Nucleus accumbens (tissue), 56 donors: Measurements from ENCODE around the gene HOMER3.
"Not testable (repeated sequence)": the region's sequence is repeated elsewhere in the genome, so short reads cannot be mapped to it uniquely, and the experiment has no call there.

Experiments
- DNase-seq, 56 donors: peaks; one replicate each; lab custom pipeline; 2025; lab: John Stamatoyannopoulos, UW

HOMER3 gene

DNA sequence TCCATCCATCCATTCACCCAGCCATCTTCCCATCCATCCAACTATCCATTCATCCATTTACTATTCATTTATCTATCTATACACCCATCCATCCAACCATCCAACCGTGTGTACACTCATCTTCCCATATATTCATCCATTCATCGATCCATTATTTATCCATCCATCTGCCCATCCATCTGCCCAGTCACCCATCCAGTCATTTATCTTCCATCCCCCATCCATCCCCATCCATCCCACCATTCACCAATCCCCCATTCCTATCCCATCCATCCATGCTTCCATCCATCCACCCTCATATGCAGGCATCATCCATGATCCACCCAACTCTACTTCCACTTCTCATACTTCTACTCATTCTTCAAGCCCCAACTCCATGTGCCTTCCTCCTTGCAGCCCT lies 14.0 kb upstream of the HOMER3 start:
- DNase-seq, result no peak

DNA sequence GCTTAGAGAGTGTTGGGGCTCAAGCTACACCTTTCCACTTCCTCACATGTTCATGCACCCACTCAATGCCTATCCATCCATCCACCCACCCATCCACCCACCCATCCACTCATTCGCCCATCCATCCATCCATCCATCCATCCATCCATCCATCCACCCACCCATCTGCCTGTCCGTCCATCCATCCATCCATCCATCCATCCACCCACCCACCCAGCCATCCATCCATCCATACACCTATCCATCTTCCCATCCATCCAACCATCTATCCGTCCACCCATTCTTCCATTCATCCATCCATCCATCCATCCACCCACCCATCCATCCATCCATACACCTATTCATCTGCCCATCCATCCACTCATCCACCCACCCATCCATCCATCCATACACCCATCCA lies 13.1 kb upstream of the HOMER3 start:
- DNase-seq, result no peak

DNA sequence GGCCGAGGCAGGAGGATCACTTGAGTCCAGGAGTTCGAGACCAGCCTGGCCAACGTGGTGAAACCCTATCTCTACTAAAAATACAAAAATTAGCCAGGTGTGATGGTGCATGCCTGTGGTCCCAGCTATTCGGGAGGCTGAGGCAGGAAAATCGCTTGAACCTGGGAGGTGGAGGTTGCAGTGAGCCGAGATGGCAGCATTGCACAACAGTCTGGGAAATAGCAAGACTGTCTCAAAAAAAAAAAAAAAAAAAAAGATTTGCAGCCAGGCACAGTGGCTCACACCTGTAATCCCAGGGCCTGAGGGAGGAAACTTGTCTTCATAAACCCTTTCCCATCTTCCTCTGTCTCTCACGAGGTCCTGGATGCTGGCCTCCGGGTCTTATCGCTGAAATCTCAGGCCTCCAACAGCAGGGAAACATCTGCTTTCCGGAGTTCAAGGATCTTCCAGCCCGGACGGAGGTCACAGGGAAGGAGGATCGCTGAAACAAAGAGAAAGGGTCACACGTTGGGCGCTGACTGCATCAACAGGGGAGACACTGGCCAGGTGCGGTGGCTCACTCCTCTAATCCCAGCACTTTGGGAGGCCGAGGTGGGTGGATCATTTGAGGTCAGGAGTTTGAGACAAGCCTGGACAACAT lies 11.5 kb upstream of the HOMER3 start:
- DNase-seq, result not testable (repeated sequence)

DNA sequence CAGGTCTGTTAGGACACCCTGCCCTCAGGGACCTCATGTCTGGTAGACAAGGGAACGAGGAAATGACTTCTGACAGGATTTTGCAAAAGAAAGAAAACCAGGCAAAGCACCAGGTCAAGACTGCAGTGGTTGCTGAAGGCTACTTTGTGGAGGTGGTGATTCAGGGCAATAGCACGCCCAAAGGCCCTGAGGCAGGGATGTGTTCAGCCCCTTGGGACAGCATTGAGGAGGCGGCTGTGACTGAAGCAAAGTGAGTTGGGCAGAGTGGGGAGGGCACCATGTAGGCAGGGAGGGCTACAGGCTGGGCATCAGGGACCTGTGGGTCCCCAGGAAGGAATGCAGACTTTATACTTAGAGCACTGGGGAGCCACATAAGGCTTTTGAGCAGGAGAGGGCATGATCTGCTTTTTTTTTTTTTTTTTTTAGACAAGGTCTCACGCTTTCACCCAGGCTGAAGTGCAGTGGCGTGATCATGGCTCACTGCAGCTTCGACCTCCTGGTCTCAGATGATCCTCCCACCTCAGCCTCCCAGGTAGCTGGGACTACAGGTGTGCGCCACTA lies 10.8 kb upstream of the HOMER3 start:
- no peak for DNase-seq

DNA sequence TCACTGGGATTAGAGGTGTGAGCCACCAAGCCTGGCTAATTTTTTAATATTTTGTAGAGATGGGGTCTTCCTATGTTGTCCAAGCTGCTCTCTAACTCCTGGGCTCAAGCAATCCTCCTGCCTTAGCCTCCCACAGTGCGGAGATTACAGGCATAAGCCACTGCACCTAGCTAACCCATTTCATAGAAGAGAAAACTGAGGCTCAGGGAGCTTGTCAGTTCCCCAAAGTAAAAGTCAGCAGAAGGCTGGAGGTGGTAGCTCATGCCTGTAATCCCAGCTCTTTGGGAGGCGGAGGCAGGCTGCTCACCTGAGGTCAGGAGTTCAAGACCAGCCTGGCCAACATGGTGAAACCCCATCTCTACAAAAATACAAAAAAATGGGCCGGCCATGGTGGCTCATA lies 8.8 kb upstream of the HOMER3 start:
- DNase-seq, result no peak

DNA sequence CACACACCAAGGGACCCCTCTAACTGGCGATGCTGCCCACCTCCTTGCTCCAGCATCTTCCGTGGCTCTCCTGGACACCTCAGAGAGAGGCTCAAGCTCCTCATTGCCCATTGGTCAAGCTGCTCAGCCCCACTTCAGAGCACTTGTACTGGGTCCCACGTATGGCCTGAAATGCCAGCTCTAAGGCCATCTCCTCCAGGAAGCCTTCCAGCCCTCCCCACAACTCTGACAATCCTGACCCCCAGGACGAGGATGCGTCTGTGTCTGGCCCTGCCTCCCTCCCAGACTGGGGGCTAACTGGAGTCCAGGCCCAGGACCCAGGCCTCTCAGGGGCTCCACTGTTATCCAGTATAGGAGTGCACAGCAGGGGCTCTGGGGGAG lies 7.9 kb upstream of the HOMER3 start:
- DNase-seq, result no peak

DNA sequence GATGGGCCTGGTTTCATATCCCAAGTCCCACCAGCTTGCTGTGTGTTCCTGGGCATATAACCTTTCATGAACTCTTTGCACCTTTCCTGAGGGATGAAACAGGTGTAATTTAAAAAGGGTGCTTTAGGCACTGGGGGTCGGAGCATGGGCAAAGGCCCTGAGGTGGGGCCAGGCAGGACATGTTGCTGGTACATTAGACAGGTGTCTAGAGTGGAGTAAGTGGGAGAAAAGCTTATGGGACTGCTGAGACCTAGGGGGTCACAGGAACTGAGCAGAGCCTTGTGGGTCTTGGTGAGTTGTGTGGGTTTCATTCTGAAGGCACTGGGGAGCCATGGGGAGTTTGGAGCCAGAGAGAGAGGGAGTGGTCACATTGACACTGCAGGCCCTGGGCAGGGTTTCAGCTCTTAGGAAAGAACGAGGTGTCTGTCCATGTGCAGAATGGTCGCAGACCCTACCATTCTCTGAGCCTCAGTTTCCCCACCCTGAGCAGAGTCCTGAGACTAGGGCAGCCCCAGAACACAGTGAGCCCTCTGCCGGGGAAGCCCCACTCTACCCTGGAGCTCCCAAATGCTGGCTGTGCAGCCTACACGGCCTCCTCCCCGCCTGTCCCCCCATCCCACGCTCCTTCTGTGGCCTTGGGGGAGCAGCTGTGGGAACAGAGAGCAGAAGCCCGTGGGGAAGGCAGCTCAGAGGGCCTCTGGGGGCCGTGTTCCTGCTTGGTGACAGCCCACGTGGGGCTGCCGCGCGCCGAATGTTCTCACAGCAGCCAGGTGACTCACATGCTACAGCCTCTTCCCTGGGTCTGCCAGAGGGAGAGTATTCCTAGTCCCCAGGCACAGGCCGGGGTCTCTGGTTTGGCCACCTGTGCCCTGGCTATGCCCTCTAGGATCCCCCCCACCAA lies 7.3 kb upstream of the HOMER3 start:
- peak in 11 of 56 donors; percentile 3 to 38 (median 16) for DNase-seq

DNA sequence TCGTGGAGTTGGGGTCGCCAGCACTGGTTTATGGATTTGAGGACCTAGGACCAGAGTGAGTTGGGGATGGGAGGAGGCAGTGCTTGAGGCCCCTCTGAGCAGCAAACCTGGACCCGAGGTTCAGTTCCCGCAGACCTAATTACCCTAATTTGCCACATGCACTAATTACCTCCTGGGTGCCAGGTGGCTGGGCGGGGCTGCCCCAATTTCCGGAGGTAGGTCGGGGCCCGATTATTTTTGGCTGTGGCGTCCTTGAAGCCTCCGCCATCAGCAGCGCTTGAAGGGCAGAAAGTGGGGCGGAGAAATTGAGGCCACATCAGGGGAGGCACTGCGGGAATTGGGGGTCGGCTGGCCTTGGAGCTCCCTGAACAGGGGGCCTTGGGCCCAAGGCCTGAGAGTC lies 5.9 kb upstream of the HOMER3 start:
- no peak for DNase-seq

DNA sequence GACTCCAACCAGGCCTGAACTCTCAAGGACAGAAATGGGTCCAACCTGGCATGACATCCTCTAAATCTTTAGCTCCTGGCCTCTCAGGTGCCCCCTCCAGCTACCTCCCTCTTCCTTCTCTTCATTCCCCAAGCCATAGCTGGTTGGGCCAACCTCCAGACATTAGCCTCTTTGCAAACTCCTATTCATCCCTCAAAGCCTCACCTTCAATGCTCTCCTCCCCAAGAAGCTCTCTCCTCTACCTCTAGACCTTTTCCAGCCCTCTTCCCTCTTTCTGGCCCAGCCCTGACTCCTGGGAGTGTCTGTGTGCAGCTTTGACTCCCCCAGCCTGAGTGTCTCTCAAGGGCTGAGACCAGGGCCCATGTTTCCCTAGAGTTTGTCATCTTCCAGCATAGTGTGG lies 5.3 kb upstream of the HOMER3 start:
- DNase-seq, result no peak

DNA sequence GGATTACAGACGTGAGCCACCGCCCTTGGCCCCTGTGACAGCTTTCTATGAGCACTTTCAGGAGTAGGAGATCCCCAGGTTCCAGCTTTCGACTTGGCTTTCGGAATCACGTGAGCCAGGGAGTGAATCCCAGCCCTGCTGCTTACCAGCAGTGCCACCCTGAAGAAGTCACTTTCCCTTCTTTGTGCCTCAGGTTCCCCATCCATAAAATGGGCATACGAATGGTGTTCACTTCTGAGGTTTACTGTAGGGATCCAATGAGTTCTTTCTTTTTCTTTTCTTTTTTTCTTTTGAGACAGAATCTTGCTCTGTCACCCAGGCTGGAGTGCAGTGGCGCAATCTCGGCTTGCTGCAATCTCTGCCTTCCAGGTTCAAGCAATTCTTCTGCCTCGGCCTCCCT lies 4.3 kb upstream of the HOMER3 start:
- no peak for DNase-seq

DNA sequence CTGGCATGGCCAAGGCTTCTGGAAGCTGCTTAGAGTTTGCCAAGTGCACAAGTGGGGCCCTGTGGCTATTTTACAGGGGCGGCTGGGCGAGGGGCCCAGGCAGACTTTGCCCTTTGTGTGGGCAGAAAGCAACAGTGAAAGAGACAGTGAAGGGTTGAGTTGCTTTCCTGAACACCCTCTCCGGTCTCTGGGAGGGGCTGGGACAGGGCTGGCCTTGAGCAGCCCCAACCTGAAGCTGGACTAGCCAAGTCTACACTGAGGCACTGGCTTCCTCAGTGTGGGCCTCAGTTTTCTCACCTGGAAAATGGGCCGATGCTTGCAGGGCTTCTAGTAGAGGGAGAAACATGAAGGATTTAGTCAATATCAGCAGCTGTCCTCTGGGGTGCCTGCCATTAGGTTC lies 2.4 kb upstream of the HOMER3 start:
- peak in 3 of 56 donors; percentile 12 to 31 (median 20) for DNase-seq

DNA sequence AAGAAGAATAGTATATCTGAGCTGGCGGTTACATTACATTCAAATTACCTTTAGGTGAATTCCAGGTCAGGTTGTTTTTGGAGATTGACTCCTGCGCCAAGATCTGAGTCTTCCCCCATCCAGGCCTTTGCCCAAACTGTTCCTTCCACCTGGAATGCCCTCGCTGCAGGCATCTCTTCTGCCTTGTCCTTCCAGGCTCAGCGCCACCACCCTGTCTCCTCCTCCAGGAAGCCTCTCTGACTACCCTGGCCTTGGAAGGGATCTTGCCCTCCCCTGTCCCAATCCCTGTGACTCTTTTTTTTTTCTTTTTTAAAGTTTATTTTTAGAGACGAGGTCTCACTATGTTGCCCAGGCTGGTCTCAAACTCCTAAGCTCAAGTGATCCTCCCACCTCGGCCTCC lies 1.7 kb upstream of the HOMER3 start:
- no peak for DNase-seq

DNA sequence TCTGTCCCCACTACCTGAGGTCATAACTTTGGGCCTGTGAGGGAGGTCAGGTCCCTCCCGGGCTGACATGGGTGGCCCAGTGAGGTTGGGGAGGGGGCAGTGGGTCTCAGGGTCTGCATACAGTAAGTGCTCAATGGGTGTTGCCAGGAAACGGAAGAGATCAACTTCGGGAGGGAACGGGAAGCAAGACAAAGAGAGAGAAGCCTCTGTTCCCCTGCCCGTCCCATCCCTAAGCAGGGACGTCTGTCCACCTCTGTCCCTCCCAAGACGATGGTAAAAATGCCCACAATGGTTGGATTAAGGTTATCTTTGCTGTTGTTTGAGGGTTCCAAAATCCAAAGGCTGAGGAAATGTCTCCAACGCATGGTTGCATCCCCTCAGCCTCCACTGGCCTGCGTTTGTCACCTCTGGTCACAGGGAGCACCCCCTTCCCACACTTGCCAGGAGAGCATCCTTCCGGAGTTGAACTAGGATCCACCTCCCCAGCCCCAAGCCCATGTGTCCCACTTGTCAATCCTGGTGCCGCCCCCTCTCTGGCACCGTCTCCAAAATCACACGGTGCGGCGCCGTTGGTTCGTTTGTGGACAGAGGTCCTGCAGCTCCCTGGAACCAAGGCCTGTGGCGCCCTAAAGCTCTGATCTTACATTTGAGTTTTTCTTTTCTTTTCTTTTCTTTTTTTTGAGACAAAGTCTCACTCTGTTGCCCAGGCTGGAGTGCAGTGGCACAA lies 774 bp upstream of the HOMER3 start:
- DNase-seq, result peak in 5 of 56 donors; percentile 5 to 42 (median 10)

DNA sequence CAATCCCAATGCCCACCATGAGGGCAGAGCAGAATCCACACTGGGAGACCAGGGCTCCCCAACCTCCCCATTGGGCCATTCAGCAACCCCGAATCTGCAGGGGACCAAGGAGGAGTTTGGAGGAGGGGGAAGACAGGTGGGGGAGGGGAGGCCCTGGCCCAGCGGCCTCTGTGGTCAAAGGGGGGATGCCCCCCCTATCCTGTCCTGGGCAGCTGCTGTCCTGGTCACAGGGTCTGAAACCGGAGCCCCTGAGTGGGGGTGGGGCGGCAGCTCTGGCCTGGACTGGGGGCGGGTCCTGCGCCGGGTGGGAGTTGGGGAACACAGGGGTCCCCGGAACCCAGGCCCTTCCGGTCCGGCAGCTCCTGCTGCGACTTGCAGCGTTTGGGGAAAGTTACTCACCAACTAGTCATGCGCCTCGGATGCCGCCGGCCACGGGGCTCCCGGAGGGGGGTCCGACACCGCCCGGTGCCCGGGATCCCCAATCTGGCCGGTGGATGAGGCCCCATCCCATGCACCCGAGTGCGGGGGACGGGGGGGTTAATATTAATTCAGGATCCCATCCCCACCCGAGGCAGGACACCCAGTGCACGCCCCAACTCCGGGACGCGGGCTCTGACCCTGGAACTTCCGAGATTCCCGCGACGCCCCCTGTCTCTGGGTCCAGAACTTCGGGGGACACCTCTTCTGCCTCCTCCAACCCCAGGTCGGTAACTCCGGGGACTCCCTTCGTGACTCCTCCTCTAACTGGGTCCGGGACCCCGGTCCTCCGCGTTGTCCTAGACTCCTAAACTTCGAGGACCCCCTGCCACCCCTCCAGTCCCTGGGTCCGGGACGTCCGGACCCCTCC lies 872 bp downstream of the HOMER3 start:
- DNase-seq, result peak in 44 of 56 donors; percentile 5 to 79 (median 44)

DNA sequence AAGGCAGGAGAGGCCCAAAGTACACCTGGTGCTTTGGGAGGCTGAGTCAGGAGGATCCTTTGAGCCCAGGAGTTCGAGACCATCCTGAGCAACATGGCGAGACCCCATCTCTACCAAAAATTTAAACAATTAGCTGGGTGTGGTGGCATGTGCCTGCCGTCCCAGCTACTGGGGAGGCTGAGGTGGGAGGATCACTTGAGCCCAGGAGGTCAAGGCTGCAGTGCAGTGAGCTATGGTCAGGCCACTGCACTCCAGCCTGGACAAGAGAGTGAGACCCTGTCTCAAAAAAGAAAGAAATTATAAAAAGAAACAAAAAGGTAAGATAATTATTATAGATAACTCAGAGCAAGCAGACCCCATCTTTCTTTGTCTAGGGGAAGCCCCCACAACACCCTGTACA lies 1.9 kb downstream of the HOMER3 start:
- DNase-seq, result no peak

DNA sequence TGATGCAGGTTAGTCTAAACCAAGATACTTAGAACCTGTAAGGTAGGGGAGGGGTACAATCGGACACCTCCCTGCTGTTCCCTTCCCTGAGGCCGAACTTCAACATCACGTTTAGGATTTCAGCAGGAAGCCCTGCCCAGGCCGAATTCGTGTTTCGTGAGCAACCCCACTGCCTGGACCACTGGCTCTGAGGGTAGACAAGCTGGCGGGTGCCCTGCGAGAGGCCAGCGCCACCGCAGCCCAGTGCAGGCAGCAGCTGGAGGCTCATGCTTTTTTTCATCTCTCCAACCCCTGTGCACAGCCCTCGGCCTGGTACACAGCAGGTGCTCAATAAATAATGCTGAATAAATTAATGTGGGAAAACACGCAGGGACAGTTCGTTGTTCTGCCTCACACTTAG lies 7.7 kb downstream of the HOMER3 start:
- DNase-seq, result no peak

DNA sequence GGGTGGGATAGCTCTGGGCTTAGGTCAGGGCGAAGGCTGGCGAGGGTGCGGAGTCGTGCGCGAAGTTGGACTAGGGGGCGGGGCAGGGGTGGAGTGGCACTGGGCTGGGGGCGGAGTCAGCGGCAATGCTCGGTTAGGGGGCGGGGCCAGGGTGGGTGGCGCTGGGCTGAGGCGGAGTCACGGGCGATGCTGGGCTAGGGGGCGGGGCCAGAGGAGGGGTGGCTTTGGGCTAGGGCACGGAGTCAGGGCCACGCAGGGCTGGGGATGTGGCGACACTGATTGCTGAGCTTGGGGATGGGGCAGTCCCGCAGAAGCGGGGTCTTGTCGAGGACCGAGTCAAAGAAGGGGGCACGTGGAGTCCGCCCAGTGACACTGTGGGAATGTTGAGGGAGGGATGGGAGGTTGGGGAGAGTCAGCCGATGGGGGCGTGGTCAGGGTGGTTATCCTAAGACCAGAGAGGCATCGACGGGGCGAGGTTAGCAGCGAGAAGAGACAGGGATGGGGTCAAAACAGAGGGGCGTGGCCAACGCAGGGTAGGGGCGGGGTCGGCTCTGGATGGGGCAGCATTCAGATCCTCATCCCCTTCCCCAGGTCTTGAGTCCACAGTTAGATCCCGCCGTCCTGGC lies 8.7 kb downstream of the HOMER3 start:
- DNase-seq, result peak in 51 of 56 donors; percentile 4 to 87 (median 51)

DNA sequence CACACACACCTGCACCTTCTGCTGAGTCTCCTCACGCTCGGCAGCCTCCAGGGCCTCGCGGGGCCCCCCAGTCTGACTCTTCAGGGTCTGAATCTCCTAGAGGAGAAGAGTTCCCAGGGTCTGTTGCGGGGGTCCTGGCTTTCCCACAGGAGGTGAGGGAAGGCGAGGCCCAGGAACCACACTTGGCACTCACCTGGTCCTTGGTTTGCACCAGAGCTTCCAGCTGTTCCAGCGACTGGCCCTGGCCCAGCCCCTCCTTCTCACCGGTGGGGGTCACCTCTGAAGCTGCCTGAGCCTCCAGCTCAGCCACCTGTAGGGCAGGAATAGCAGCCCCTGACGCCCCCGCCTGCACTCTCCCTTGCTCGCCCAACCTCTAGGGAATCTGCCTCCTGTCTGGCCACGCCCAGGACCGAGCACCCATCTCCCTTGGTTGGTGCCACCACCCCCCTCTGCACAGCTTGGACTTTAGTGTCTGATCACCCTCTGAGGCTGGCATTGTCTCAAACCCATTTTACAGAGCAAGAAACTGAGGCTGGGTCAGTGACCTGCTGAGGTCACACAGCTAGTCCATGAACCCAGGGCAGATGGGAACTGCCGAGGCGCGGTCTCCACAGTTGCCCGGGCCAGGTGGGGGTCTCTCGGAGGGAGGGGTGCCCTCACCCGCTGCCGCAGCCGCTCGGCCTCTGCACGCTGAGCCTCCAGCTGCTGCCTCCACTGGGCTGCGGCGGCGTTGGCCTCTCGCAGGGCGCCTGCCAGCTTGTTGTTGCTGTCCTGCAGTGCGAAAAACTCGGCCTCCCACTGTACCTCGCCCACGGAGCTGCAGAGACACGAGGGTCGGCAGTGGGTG lies 9.5 kb downstream of the HOMER3 start:
- DNase-seq, result no peak

DNA sequence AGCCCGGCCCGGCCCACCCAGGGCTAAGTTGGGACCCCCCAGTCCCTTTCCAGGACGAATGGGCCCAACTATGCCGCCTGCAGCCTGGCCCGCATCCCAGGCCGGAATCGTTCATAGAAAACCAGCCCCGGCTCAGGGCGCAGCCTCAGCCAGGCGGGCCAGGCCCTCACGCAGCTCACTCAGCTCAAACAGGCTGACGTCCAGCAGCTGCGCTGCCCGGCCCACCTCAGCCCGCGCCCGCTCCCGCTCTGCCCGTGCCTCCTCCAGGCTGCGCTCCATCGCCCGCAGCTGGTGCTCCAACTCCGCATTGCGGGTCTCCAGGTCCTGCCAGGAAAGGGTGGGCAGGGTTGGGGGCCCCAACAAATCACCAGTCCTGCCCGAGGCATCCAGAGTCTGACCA lies 11.7 kb downstream of the HOMER3 start:
- no peak for DNase-seq
